LHCN-M2 (cell line): Measurements from ENCODE around the gene CDHR2. TPM values are rescaled to one million over a fixed set of nuclear protein-coding genes. Genes with fewer than 3 reads are reported as not detected.
"Not testable (repeated sequence)": the region's sequence is repeated elsewhere in the genome, so short reads cannot be mapped to it uniquely, and the experiment has no call there.

ENCODE experiments used
- DNase-seq: peaks from one replicate; pipeline ENCODE4 v3.0.0-alpha.2; 2012; ENCODE audit warnings: low read depth
- total RNA-seq: library from RNA; depleted of rRNA; stranded (reverse); fragments of >200 nt; gene quantifications from 2 replicates; pipeline ENCODE4 v1.2.3, GENCODE V29; 2014

CDHR2 gene
- total RNA-seq, 1 experiment from 2014 or later: not detected

GRCh38 chr5:176541338-176542134 lies 7.6 kb upstream of the CDHR2 start:
- DNase-seq: no peak

- DNase-seq: no peak
Measured at GRCh38 chr5:176542135-176542595, 7.0 kb upstream of the CDHR2 start.

GRCh38 chr5:176542596-176543427 lies 6.3 kb upstream of the CDHR2 start:
- DNase-seq: no peak

GRCh38 chr5:176543428-176544182 lies 5.5 kb upstream of the CDHR2 start:
- DNase-seq: peak; percentile 42

- DNase-seq: no peak
Measured at GRCh38 chr5:176545388-176545736, 3.8 kb upstream of the CDHR2 start.

- DNase-seq: no peak
Measured at GRCh38 chr5:176545737-176546509, 3.2 kb upstream of the CDHR2 start.

- DNase-seq: no peak
Measured at GRCh38 chr5:176547802-176548201, 1.3 kb upstream of the CDHR2 start.

- no peak for DNase-seq
Measured at GRCh38 chr5:176549871-176550270, 729 bp downstream of the CDHR2 start.

GRCh38 chr5:176550275-176550831 lies 1.2 kb downstream of the CDHR2 start:
- DNase-seq: no peak

GRCh38 chr5:176550937-176551336 lies 1.8 kb downstream of the CDHR2 start:
- not testable (repeated sequence) for DNase-seq

- DNase-seq: no peak
Measured at GRCh38 chr5:176552332-176552869, 3.3 kb downstream of the CDHR2 start.

GRCh38 chr5:176553260-176554085 lies 4.3 kb downstream of the CDHR2 start:
- no peak for DNase-seq

- DNase-seq: no peak
Measured at GRCh38 chr5:176557846-176558245, 8.7 kb downstream of the CDHR2 start.

- no peak for DNase-seq
Measured at GRCh38 chr5:176559683-176560082, 10.5 kb downstream of the CDHR2 start.

- no peak for DNase-seq
Measured at GRCh38 chr5:176560364-176560763, 11.2 kb downstream of the CDHR2 start.

- no peak for DNase-seq
Measured at GRCh38 chr5:176561259-176561658, 12.1 kb downstream of the CDHR2 start.

- no peak for DNase-seq
Measured at GRCh38 chr5:176562189-176562588, 13.0 kb downstream of the CDHR2 start.

- no peak for DNase-seq
Measured at GRCh38 chr5:176564002-176564401, 14.9 kb downstream of the CDHR2 start.

- no peak for DNase-seq
Measured at GRCh38 chr5:176565760-176566288, 16.7 kb downstream of the CDHR2 start.
